ENCODE results near the gene CHI3L2. TPM values are rescaled to one million over a fixed set of nuclear protein-coding genes. Genes with fewer than 3 reads are reported as not detected.

The CHI3L2 gene
- total and polyA plus RNA-seq, 2 of the 4 experiments (the other 2 are of a cell fraction), result 0.18 to 0.19 TPM

Small RNAs within 50 kb of the gene (microRNA-seq; reads per million reads assigned to microRNA genes)
- gene AL355816.1 (ENCODE audit: insufficient read depth, insufficient read length), result not detected

Small RNAs within 50 kb of the gene (small RNA-seq; reads per million reads assigned to genes)
- gene AL355816.1, result 0 reads per million in 5 experiments

Other genes starting within 250 kb of the CHI3L2 start
- 66.3 and 71.9 TPM in 2 replicates for gene DRAM2, start 87.6 kb upstream of the CHI3L2 start, total RNA-seq (2012; rRNA removed)
- 25.2 and 31.4 TPM in 2 replicates for gene DRAM2, start 87.6 kb upstream of the CHI3L2 start, polyA plus RNA-seq (2012; rRNA removed)
- 27.4 and 42.8 TPM in 2 replicates for gene CEPT1, start 87.5 kb upstream of the CHI3L2 start, total RNA-seq (2012; rRNA removed)
- gene CEPT1, start 87.5 kb upstream of the CHI3L2 start, polyA plus RNA-seq (2012; rRNA removed), result 10.3 and 13.3 TPM in 2 replicates
- gene DENND2D, start 27.1 kb upstream of the CHI3L2 start, total RNA-seq (2012; rRNA removed), result 0.83 and 0.90 TPM in 2 replicates
- gene DENND2D, start 27.1 kb upstream of the CHI3L2 start, polyA plus RNA-seq (2012; rRNA removed), result 0.72 and 0.86 TPM in 2 replicates
- not detected in 2 replicates for gene CHIA, start 63.1 kb downstream of the CHI3L2 start, total RNA-seq (2012; rRNA removed)
- gene CHIA, start 63.1 kb downstream of the CHI3L2 start, polyA plus RNA-seq (2012; rRNA removed), result not detected in 2 replicates
- gene OVGP1, start 200.0 kb downstream of the CHI3L2 start, total RNA-seq (2012; rRNA removed), result under 0.01 and 0.18 TPM in 2 replicates
- gene OVGP1, start 200.0 kb downstream of the CHI3L2 start, polyA plus RNA-seq (2012; rRNA removed), result 0.50 and 0.58 TPM in 2 replicates
- 73.6 and 80.8 TPM in 2 replicates for gene WDR77, start 221.5 kb downstream of the CHI3L2 start, total RNA-seq (2012; rRNA removed)
- 87.0 and 91.9 TPM in 2 replicates for gene WDR77, start 221.5 kb downstream of the CHI3L2 start, polyA plus RNA-seq (2012; rRNA removed)
- gene ATP5PB, start 221.8 kb downstream of the CHI3L2 start, total RNA-seq (2012; rRNA removed), result 234 and 382 TPM in 2 replicates
- 265 and 301 TPM in 2 replicates for gene ATP5PB, start 221.8 kb downstream of the CHI3L2 start, polyA plus RNA-seq (2012; rRNA removed)
- gene C1orf162, start 246.3 kb downstream of the CHI3L2 start, total RNA-seq (2012; rRNA removed), result not detected in 2 replicates
- gene C1orf162, start 246.3 kb downstream of the CHI3L2 start, polyA plus RNA-seq (2012; rRNA removed), result 0.12 TPM in 1 of 2 replicates, not detected in the other